OCI-LY7 (cell line): ENCODE data around the gene LPO.

Experiments used
- EZH2phosphoT487 ChIP-seq: fragments of 200-600 bp; sonication (generic); IDR thresholded peaks from 2 replicates; pipeline ENCODE4 v1.6.1; 2018; ENCODE audit warnings: low read depth, borderline replicate concordance, mild to moderate bottlenecking, mixed run types, antibody characterized with exemption, low read length, moderate library complexity, mixed read lengths
- TF ChIP-seq, protein P1 (sequence below): fragments of 200-600 bp; sonication (generic); conservative IDR thresholded peaks from 2 replicates; pipeline ENCODE4 v1.5.1; 2014; ENCODE audit warnings: mild to moderate bottlenecking, antibody characterized with exemption, low read length, moderate library complexity, mixed read lengths

DNA sequence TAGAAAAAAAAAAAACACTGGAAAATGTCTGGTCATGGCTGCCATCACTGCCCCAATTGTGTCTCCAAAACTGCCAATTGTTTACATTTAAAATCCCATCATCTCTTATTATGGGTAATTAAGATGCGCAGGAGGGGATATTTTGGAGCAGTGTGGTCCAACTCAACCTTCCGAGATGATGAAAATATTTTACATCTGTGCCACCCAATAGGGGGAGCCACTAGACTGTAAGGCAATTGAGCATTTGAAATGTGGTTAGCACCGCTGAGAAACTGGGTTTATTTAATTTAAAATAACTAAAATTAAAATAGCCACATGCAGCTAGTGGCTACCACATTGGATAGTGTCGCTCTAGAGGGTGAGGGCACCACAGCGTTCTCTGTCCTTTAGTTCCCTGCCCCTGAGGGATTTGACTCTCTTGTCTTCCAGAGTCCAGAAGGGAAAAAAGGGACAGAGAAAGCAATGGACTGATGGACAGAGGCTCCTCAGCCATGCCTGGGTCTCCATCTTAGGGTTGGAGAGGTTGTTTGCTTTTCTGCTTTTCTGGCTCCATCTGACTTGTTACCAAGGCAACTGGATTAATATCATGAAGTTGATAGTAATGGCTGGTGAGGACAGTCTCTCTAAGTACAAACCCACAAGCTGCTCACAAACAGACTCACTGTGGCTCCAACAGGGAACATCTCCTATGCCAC, 38.9 kb downstream of the LPO start:
- TF ChIP-seq, protein P1, sequence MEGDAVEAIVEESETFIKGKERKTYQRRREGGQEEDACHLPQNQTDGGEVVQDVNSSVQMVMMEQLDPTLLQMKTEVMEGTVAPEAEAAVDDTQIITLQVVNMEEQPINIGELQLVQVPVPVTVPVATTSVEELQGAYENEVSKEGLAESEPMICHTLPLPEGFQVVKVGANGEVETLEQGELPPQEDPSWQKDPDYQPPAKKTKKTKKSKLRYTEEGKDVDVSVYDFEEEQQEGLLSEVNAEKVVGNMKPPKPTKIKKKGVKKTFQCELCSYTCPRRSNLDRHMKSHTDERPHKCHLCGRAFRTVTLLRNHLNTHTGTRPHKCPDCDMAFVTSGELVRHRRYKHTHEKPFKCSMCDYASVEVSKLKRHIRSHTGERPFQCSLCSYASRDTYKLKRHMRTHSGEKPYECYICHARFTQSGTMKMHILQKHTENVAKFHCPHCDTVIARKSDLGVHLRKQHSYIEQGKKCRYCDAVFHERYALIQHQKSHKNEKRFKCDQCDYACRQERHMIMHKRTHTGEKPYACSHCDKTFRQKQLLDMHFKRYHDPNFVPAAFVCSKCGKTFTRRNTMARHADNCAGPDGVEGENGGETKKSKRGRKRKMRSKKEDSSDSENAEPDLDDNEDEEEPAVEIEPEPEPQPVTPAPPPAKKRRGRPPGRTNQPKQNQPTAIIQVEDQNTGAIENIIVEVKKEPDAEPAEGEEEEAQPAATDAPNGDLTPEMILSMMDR = peak; percentile 82
- TF ChIP-seq EZH2phosphoT487 = no peak
